Loucy (cell line): ENCODE measurements around the gene RNF4.

Experiments used
- H2AFZ ChIP-seq: fragments of 200-600 bp; sonication (generic); 2 replicates; pipeline ENCODE4 v1.6.0; 2016; ENCODE audit warnings: antibody characterized with exemption, mild to moderate bottlenecking, low read length, moderate library complexity
- H3F3A ChIP-seq: fragments of 200-600 bp; 2 replicates; pipeline ENCODE4 v1.6.0; 2016; ENCODE audit warnings: antibody characterized with exemption, low read depth, mild to moderate bottlenecking
- H3K27me3 ChIP-seq: fragments of 200-600 bp; sonication (generic); 2 replicates; pipeline ENCODE4 v1.6.1; 2014; ENCODE audit warnings: low read length, mild to moderate bottlenecking; ENCODE audit not compliant: insufficient read depth, poor library complexity, severe bottlenecking
- H3K36me3 ChIP-seq: fragments of 200-600 bp; sonication (generic); 2 replicates; pipeline ENCODE4 v1.6.1; 2016; ENCODE audit warnings: low read length; ENCODE audit not compliant: insufficient read depth
- H3K4me1 ChIP-seq: fragments of 200-600 bp; sonication (generic); 2 replicates; pipeline ENCODE4 v1.5.1; 2014; ENCODE audit warnings: low read length, mild to moderate bottlenecking; ENCODE audit not compliant: insufficient read depth, poor library complexity, severe bottlenecking
- H3K4me2 ChIP-seq: fragments of 200-600 bp; sonication (generic); 2 replicates; pipeline ENCODE4 v1.6.0; 2014; ENCODE audit warnings: antibody characterized with exemption, low read length, low read depth, mild to moderate bottlenecking; ENCODE audit not compliant: poor library complexity, severe bottlenecking
- H3K4me3 ChIP-seq: fragments of 200-600 bp; sonication (generic); 2 replicates; pipeline ENCODE4 v1.5.1; 2014; ENCODE audit warnings: low read length, mild to moderate bottlenecking, mixed read lengths; ENCODE audit not compliant: poor library complexity, severe bottlenecking
- H3K79me2 ChIP-seq: fragments of 200-600 bp; sonication (generic); 2 replicates; pipeline ENCODE4 v1.6.1; 2014; ENCODE audit warnings: low read length; ENCODE audit not compliant: insufficient read depth
- H3K9ac ChIP-seq: fragments of 200-600 bp; sonication (generic); 2 replicates; pipeline ENCODE4 v1.6.0; 2014; ENCODE audit warnings: mild to moderate bottlenecking, low read depth, low read length, moderate library complexity; ENCODE audit not compliant: poor library complexity, severe bottlenecking
- H3K9me2 ChIP-seq: fragments of 200-600 bp; sonication (generic); replicated peaks from 2 replicates; pipeline ENCODE4 v1.6.1; 2016; ENCODE audit warnings: low read depth, low read length, mixed read lengths
- H3K9me3 ChIP-seq: fragments of 200-600 bp; sonication (generic); 2 replicates; pipeline ENCODE4 v1.6.1; 2014; ENCODE audit warnings: mild to moderate bottlenecking, antibody characterized with exemption, low read length, low read depth; ENCODE audit not compliant: insufficient read depth
- H4K20me1 ChIP-seq: fragments of 200-600 bp; sonication (generic); 2 replicates; pipeline ENCODE4 v1.6.0; 2014; ENCODE audit warnings: antibody characterized with exemption, low read length, mild to moderate bottlenecking; ENCODE audit not compliant: insufficient read depth, poor library complexity, severe bottlenecking
- CTCF ChIP-seq: fragments of 200-600 bp; sonication (generic); conservative IDR thresholded peaks from 2 replicates; pipeline ENCODE4 v1.5.1; 2014; ENCODE audit warnings: mild to moderate bottlenecking, antibody characterized with exemption, low read length
- EZH2phosphoT487 ChIP-seq: fragments of 200-600 bp; IDR thresholded peaks from 2 replicates; pipeline ENCODE4 v1.6.1; 2018; ENCODE audit warnings: antibody characterized with exemption, mild to moderate bottlenecking, moderate library complexity, borderline replicate concordance

The RNF4 gene

DNA sequence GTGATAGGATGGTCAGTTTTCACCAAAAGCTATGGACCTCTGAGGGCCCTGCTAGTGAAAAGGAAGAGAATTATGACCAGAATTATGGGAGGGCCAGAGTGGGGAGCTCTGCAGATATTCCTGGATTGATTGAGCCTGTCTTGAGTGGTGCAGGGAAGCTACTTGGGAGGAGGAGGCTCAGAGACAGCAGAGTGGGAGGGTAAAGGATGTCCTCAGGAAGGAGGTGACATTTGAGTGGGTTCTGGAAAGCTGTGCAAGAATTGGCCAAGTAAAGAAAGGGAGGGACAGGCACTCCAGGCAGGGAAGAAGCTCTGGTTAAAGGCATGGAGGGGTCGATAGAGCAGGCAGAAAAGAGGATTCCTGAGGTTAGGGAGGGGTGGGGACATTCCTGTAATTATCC lies 24.1 kb downstream of the RNF4 start:
- H3K4me1 ChIP-seq = no peaks in the 10 kb centered on the region
- H3K27me3 ChIP-seq = no peaks in the 10 kb centered on the region
- no peak overlapping the region for H2AFZ ChIP-seq
- H3K79me2 ChIP-seq = peaks cover 83% of the 10 kb centered on the region
- TF ChIP-seq CTCF = no peak
- TF ChIP-seq EZH2phosphoT487 = no peak
- no peak overlapping the region for H3K9ac ChIP-seq
- no peak overlapping the region for H3K4me3 ChIP-seq
- no peaks in the 10 kb centered on the region for H3F3A ChIP-seq
- peaks cover 84% of the 10 kb centered on the region for H4K20me1 ChIP-seq
- no peak overlapping the region for H3K4me2 ChIP-seq
- peaks cover 86% of the 10 kb centered on the region for H3K36me3 ChIP-seq
- no peaks in the 10 kb centered on the region for H3K9me3 ChIP-seq
- H3K9me2 ChIP-seq = no peaks in the 10 kb centered on the region

GRCh38 chr4:2494992-2495391 lies 26.1 kb downstream of the RNF4 start:
- H3K4me3 ChIP-seq = no peak overlapping the region
- H4K20me1 ChIP-seq = peaks cover 72% of the 10 kb centered on the region
- H3K9ac ChIP-seq = no peak overlapping the region
- no peaks in the 10 kb centered on the region for H3F3A ChIP-seq
- H3K4me2 ChIP-seq = no peak overlapping the region
- no peaks in the 10 kb centered on the region for H3K9me2 ChIP-seq
- H3K9me3 ChIP-seq = no peaks in the 10 kb centered on the region
- peaks cover 67% of the 10 kb centered on the region for H3K79me2 ChIP-seq
- TF ChIP-seq CTCF = no peak
- TF ChIP-seq EZH2phosphoT487 = no peak
- peaks cover 94% of the 10 kb centered on the region for H3K36me3 ChIP-seq
- H3K4me1 ChIP-seq = no peaks in the 10 kb centered on the region
- no peak overlapping the region for H2AFZ ChIP-seq
- no peaks in the 10 kb centered on the region for H3K27me3 ChIP-seq

DNA sequence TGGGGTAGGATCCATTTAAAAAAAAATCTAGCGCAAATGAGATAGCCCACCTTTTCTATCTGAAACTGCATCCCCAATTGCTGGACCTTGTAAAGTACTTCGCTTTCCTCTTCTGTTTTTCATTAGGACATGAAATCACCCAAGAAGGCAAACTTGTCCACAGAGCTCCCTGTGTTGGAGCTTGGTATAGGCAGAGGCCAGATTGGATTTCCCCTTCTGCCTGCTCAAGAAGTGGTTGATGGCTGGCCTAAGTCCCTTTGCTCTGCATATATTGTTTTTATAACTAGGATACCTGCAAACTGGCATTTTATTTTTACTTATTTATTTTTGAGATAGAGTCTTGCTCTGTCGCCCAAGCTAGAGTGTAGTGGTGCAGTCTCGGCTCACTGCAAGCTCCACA lies 28.4 kb downstream of the RNF4 start:
- TF ChIP-seq CTCF (no peak), EZH2phosphoT487 (no peak)

More for the DNA sequence above, 28.4 kb downstream of the RNF4 start:
- Histone ChIP-seq H3K9me2 (no peaks in the 10 kb centered on the region), H3K79me2 (peaks cover 60% of the 10 kb centered on the region), H3K9ac (no peak overlapping the region), H3K9me3 (no peaks in the 10 kb centered on the region), H3K27me3 (no peaks in the 10 kb centered on the region), H3K4me2 (no peak overlapping the region), H3F3A (no peaks in the 10 kb centered on the region), H3K4me3 (no peak overlapping the region), H3K4me1 (no peaks in the 10 kb centered on the region), H4K20me1 (peaks cover 60% of the 10 kb centered on the region), H3K36me3 (peaks cover 94% of the 10 kb centered on the region), H2AFZ (no peak overlapping the region)
